ENCODE measurements around the gene AFF3.

- TF ChIP-seq CTCF (conservative IDR thresholded peaks at IDR 0.05 in 1 of 2, IDR thresholded peaks at IDR 0.05 in 1 of 2; ENCODE audit: low read depth in 1 of 2, low read length in 2 of 2), result no peak
- no peak for TF ChIP-seq EZH2 (IDR thresholded peaks at IDR 0.05; ENCODE audit: low read length, missing control alignments)
These were observed 319.7 kb downstream of the AFF3 start for GRCh38 chr2:99822474-99823207.

Data from fibroblast of lung (primary cell).